SU-DHL-6 (cell line): ENCODE data around the gene SLC9A3.

Source experiments
- H2AFZ ChIP-seq: fragments of 200-600 bp; sonication (generic); 2 replicates; pipeline ENCODE4 v1.6.1; 2014; ENCODE audit warnings: low read depth, mild to moderate bottlenecking, moderate library complexity, mixed read lengths, antibody characterized with exemption, low read length; ENCODE audit not compliant: severe bottlenecking
- H3F3A ChIP-seq: fragments of 200-600 bp; shearing (Covaris generic); 2 replicates; pipeline ENCODE4 v1.6.0; 2016; ENCODE audit warnings: antibody characterized with exemption, mild to moderate bottlenecking; ENCODE audit not compliant: insufficient read depth
- H3K27ac ChIP-seq: fragments of 200-600 bp; sonication (generic); 2 replicates; pipeline ENCODE4 v1.5.1; 2016; ENCODE audit warnings: low read depth, mild to moderate bottlenecking, low read length, moderate library complexity, mixed read lengths
- H3K27me3 ChIP-seq: fragments of 200-600 bp; sonication (generic), shearing (Covaris generic); 2 replicates; pipeline ENCODE4 v1.6.0; 2014; ENCODE audit warnings: mild to moderate bottlenecking, low read length
- H3K36me3 ChIP-seq: fragments of 200-600 bp; sonication (generic); 2 replicates; pipeline ENCODE4 v1.6.1; 2014; ENCODE audit warnings: mild to moderate bottlenecking, low read length, mixed read lengths
- H3K4me2 ChIP-seq: fragments of 300-600, 200-600 bp; shearing (Covaris generic), sonication (generic); 2 replicates; pipeline ENCODE4 v1.6.0; 2014; ENCODE audit warnings: low read length, low read depth, mild to moderate bottlenecking; ENCODE audit not compliant: poor library complexity, severe bottlenecking
- H3K4me3 ChIP-seq: fragments of 200-600 bp; sonication (generic); 2 replicates; pipeline ENCODE4 v1.5.1; 2014; ENCODE audit warnings: antibody characterized with exemption, low read length, mild to moderate bottlenecking, mixed read lengths; ENCODE audit not compliant: insufficient read depth, poor library complexity, severe bottlenecking
- H3K79me2 ChIP-seq: fragments of 200-600 bp; sonication (generic); 2 replicates; pipeline ENCODE4 v1.6.1; 2014; ENCODE audit warnings: mild to moderate bottlenecking, low read length, moderate library complexity; ENCODE audit not compliant: insufficient read depth
- H3K9ac ChIP-seq: fragments of 200-600 bp; sonication (generic); 2 replicates; pipeline ENCODE4 v1.7.0; 2014; ENCODE audit warnings: mild to moderate bottlenecking, low read length
- H3K9me2 ChIP-seq: fragments of 200-600 bp; sonication (generic); replicated peaks from 2 replicates; pipeline ENCODE4 v1.6.1; 2014; ENCODE audit warnings: low read length; ENCODE audit not compliant: insufficient read depth
- H3K9me3 ChIP-seq: fragments of 200-600 bp; sonication (generic); 2 replicates; pipeline ENCODE4 v1.6.1; 2014; ENCODE audit warnings: low read length, mixed read lengths; ENCODE audit not compliant: insufficient read depth
- H4K20me1 ChIP-seq: fragments of 200-600 bp; sonication (generic); 2 replicates; pipeline ENCODE4 v1.6.1; 2014; ENCODE audit warnings: low read depth, mild to moderate bottlenecking, antibody characterized with exemption, low read length, moderate library complexity, mixed read lengths
- EZH2phosphoT487 ChIP-seq: fragments of 200-600 bp; sonication (generic), shearing (Covaris generic); conservative IDR thresholded peaks from 2 replicates; pipeline ENCODE4 v1.6.1; 2018; ENCODE audit warnings: mild to moderate bottlenecking, antibody characterized with exemption, low read length, moderate library complexity, mixed read lengths
- TF ChIP-seq, protein P1 (sequence below): fragments of 200-600 bp; sonication (generic); IDR thresholded peaks from one replicate; pipeline ENCODE4 v1.5.1; 2017; ENCODE audit warnings: antibody characterized with exemption, mild to moderate bottlenecking, low read length, moderate library complexity; ENCODE audit not compliant: insufficient read depth, poor library complexity, severe bottlenecking

Gene SLC9A3

DNA sequence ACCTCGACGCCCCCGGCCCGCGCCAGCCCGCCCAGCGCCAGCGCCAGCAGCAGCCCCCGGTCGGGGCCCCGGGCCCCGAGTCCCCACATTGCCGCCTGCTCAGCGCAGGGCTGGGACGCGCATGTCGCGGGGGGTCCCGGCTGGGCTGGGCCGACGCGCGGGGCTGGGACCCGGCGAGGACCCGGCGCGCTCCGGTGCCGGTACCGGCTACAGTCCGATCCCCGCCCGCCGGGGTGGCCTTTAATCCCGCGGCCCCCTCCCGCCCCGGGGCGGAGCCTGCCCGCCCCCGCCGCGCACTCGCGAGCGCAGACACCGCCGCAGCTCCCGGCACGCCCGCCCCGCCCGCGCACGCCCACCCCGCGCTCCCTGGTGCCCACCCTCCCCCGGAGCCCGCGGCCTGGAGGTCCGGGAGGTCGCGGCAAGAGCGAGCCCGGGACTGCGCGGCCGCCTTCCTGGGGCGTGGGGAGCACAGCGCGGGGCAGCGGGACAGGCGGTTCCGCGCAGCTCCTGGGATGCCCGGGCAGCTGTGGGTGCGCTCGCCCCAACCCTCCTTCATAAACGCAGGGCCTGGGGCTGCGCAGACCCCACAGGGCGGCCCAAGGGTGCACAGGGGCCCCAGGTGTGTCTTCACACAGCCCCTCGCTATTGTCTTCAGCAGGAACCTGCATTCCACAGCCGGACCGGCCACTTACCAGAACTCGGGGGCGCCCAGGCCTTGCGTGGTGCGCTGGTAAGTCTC is at the start of gene SLC9A3:
TSS of gene SLC9A3 (minus strand) at position 216 of the 739 bp plus-strand sequence.
- Histone ChIP-seq H3K9me2 (no peaks in the 10 kb centered on the region), H3K27ac (no peak within 1 kb of the TSS), H3K79me2 (no peaks in the 10 kb centered on the region), H3K9me3 (no peaks in the 10 kb centered on the region), H3K36me3 (no peaks in the 10 kb centered on the region), H3K4me3 (no peak within 1 kb of the TSS), H3K27me3 (no peaks in the 10 kb centered on the region), H2AFZ (no peak within 1 kb of the TSS), H3K9ac (no peak within 1 kb of the TSS), H3K4me2 (no peak within 1 kb of the TSS), H3F3A (no peaks in the 10 kb centered on the region), H4K20me1 (no peaks in the 10 kb centered on the region)
- TF ChIP-seq, protein P1, sequence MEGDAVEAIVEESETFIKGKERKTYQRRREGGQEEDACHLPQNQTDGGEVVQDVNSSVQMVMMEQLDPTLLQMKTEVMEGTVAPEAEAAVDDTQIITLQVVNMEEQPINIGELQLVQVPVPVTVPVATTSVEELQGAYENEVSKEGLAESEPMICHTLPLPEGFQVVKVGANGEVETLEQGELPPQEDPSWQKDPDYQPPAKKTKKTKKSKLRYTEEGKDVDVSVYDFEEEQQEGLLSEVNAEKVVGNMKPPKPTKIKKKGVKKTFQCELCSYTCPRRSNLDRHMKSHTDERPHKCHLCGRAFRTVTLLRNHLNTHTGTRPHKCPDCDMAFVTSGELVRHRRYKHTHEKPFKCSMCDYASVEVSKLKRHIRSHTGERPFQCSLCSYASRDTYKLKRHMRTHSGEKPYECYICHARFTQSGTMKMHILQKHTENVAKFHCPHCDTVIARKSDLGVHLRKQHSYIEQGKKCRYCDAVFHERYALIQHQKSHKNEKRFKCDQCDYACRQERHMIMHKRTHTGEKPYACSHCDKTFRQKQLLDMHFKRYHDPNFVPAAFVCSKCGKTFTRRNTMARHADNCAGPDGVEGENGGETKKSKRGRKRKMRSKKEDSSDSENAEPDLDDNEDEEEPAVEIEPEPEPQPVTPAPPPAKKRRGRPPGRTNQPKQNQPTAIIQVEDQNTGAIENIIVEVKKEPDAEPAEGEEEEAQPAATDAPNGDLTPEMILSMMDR: no peak
- TF ChIP-seq EZH2phosphoT487: no peak

DNA sequence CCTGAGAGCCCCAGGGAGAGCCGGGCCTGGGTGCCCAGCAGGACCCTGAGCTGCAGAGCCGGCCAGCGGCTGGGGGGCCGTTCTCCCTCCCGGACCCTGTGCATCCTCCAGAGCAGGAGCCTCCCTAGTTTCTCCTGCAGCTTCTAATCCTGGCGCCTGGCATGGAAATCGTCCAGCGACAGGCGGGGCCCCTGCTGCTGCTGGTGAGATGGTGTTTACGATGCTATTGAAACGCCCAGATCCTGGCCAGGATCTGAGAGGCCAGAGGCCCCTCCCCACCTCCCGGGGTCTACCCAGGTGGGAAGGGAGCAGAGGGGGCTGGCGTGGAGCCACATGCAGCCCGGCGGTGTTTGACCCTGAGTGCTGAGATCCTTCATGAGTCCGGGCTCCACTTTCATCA is 49.7 kb upstream of the SLC9A3 start:
- no peaks in the 10 kb centered on the region for H4K20me1 ChIP-seq
- H3K27ac ChIP-seq: no peak overlapping the region
- H3K27me3 ChIP-seq: no peaks in the 10 kb centered on the region
- H3F3A ChIP-seq: no peaks in the 10 kb centered on the region
- peaks cover 12% of the 10 kb centered on the region; the same call in 1 of the 2 replicates for H3K9me3 ChIP-seq
- H3K79me2 ChIP-seq: no peaks in the 10 kb centered on the region
- no peak overlapping the region for H3K4me3 ChIP-seq
- H3K9me2 ChIP-seq: no peaks in the 10 kb centered on the region
- H3K36me3 ChIP-seq: no peaks in the 10 kb centered on the region
- no peak overlapping the region for H3K4me2 ChIP-seq
- H3K9ac ChIP-seq: no peak overlapping the region
- TF ChIP-seq EZH2phosphoT487: no peak
- TF ChIP-seq, protein P1: no peak
- H2AFZ ChIP-seq: no peak overlapping the region

DNA sequence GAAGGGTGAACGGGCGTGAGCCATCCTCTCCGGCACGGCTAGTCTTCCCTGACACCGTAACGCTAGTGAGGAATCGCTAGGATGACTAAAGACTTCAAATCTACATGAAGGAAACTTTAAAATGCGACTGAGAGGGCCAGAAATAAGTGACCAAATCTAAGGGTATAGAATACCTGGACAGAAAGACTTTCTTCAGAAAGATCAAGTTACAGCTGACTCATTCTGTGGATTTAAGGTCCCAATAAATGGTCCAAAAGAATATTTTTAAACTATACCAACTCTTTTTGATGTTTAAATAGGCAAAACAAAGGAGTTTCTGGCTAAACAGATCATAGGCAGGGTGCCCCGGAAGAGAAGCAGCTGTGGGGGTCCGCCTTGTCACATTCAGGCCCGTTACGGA is 49.0 kb upstream of the SLC9A3 start:
- no peak overlapping the region for H2AFZ ChIP-seq
- TF ChIP-seq, protein P1: no peak
- no peaks in the 10 kb centered on the region for H3F3A ChIP-seq
- no peaks in the 10 kb centered on the region for H3K9me2 ChIP-seq
- H3K4me3 ChIP-seq: no peak overlapping the region
- H3K9ac ChIP-seq: no peak overlapping the region
- peaks cover 12% of the 10 kb centered on the region; the same call in 1 of the 2 replicates for H3K9me3 ChIP-seq
- no peaks in the 10 kb centered on the region for H3K36me3 ChIP-seq
- no peak overlapping the region for H3K27ac ChIP-seq
- no peaks in the 10 kb centered on the region for H4K20me1 ChIP-seq
- no peaks in the 10 kb centered on the region for H3K27me3 ChIP-seq
- H3K79me2 ChIP-seq: no peaks in the 10 kb centered on the region
- no peak overlapping the region for H3K4me2 ChIP-seq
